ELF-1 (cell line): ENCODE results near the gene KLF16.
"Not testable (repeated sequence)": the region's sequence is repeated elsewhere in the genome, so short reads cannot be mapped to it uniquely, and the experiment has no call there.

Source experiments
- DNase-seq: peaks from one replicate; pipeline ENCODE4 v3.0.0-alpha.2; 2016; ENCODE audit warnings: low read depth, low spot score

Gene KLF16

DNA sequence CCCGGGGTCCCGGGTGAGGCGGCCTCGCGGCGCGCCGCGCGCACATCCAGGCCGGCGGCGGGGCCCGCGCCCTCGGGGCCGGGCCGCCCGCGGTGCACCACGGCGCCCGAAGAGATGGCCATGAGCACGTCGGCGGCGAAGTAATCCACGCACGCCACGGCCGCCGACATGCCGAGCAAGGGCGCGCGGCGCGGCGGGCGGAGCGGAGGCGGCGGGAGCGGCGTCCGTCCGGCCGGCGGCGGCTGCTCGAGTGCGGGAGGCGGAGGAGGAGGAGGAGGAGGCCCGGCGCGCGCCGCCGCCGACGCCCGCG, at the start of gene KLF16:
TSS of gene KLF16 (minus strand) at position 252 of the 310 bp plus-strand sequence. CDS start at position 170, 82 bp downstream.
- DNase-seq: no peak

DNA sequence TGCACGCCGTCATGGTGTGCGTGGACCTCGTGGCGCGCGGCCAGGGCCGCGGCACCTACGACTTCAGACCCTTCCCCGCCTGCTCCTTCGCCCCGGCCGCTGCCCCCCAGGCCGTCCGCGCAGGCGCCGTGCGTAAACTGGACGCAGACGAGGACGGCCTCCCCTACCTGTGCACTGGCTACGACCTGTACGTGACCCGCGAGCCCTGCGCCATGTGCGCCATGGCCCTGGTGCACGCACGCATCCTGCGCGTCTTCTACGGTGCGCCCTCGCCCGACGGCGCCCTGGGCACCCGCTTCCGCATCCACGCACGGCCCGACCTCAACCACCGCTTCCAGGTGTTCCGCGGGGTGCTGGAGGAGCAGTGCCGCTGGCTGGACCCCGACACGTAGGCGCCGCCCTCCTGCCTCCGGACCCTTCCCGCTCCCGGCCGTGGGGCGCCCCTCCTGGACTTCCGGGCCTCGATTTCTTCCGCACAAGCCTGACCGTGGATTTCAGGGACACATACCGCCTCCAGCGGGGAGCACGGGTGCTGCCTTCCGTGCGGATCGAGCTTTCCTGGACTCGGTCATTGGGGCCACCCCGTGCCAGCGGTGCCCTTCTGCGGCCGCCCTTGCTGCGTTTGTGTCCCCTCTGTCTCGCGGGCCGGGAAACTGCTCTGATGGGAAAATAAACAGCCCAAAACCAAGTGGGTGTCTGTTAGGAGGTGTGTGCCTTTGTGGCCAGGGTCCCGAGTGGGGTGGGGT, 49.6 kb upstream of the KLF16 start:
- no peak for DNase-seq

DNA sequence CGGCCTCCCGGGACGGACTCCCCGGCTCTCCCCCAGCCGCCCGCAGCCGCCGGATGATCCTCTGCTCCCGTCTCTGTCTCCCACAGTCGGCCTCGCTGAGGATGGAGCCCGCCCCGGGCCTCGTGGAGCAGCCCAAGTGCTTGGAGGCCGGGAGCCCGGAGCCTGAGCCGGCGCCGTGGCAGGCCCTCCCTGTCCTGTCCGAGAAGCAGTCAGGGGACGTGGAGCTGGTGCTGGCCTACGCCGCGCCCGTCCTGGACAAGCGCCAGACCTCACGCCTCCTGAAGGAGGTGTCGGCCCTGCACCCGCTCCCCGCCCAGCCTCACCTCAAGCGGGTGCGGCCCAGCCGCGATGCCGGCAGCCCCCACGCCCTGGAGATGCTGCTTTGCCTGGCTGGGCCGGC, 48.6 kb upstream of the KLF16 start:
- no peak for DNase-seq

DNA sequence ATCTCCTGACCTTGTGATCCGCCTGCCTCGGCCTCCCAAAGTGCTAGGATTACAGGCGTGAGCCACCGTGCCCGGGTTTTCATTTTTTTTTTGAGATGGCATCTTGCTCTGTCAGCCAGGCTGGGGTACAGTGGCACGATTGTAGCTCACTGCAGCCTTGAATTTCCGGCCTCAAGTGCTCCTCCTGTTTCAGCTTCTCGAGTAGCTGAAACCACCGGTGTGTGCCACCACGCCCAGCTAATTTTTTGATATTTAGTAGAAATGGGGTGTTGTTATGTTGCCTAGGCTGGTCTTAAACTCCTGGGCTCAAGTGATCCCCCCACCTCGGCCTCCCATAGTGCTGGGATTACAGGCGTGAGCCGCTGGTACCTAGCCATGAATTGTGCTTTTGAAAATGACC, 47.7 kb upstream of the KLF16 start:
- no peak for DNase-seq

DNA sequence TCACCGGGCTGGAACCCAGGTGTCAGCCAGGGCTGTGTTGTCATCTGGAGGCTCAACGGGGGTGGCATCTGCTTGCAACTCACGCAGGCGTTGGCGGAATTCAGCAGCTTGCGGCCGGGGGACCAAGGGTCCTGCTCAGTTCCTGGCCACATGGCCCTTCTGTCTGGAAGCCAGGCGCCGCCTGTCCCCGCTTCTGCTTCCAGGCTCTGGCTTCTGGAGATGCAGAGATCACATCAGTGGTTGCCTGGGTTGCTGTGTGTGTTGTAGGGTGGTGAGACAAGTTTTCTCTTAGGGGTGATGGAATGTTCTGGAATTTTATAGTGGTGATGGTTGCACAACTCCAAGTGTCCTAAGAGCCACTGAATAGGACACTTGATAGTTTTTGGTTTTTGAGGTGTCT, 46.8 kb upstream of the KLF16 start:
- no peak for DNase-seq

DNA sequence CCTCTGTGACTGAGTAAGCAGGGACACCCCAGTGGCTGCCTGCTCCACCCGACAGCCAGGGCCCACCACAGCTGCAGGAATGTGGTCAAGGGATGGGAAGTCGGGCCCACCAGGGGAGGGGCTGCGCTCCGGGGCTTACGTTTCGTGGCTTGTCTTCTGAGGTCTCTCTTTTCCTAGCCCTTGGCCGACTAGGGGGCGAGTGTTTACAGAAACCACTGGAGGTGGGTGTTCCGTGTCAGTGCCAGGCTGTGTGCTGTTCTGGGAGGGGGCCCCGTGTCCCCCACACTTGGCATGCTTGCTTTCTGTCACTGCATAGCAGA, 46.3 kb upstream of the KLF16 start:
- no peak for DNase-seq

DNA sequence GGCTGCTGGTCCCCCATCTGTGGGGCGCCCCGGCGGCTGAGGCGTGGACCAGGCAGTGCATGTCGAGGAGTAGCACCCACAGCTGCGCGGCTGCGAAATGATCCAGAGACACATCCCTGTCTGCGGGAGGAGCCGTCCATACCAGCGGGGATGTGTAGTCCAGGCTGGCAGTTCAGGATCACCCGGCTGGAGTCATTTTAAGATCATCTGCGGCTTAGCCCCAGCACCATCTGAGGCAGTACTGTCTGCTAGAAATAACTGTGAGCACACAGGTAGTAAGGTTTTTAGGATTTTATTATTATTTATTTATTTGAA, 44.9 kb upstream of the KLF16 start:
- no peak for DNase-seq

DNA sequence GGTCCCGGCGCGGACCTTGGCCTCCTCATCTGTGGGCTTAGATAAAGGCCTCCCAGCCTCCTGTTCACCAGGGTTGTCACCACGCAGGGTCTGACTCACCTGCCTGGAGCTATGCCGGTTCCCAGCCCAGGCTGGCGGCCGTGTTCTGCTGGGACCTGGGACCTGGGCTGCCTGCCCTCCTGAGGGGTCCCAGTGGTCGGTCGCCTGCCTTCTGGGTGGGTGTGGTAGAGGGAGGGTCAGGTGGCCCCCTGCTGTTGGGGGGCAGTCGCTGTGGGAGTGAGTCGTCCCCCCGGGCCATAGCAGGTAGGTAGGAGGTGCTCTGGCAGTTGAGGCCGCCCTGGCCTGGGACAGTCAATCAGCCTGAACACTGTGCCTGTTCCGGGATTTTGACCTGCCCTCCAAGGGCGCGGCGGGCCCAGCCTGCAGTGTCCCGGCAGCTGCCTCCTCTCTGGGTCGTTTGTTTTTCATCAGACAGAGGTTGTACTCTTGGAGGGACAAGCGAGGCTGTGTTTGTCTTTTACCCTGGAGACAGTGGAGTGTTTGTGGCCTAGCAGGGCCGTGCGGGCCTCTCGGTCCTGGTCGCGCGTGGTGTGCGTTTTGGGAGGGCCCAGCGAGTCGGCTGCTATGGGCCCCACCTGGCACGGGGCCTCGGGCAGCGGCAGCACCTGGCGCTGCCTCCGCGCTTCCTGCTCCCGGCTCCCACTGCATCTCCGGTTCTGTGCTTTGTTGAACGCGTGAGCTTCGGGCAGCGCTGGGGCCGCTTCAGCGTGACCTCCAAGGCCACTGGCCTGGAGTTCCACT, 44.4 kb upstream of the KLF16 start:
- DNase-seq: no peak

DNA sequence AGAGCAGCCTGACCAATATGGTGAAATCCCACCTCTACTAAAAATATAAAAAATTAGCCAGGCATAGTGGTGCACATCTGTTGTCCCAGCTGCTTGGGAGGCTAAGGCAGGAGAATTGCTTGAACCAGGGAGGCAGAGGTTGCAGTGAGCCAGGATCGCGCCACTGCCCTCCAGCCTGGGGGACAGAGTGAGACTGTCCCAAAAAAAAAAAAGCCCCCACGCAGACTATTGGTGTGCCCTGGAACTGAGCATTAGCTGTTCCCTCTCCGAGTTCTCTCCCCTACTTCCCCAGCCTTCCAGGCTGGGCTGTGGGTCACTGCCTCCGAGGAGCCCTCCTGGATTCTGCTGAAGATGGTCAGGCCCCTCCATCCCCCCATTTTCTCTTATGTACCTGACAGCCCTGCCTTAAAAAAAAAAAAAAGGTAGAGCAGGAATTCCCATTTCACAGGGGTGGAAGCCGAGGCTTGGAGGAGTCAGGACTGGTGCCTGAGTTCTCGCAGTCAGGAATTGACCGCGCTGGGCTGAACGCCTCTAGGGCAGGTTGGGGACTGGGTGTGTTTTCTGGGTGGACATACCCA, 43.7 kb upstream of the KLF16 start:
- DNase-seq: peak; percentile 78

DNA sequence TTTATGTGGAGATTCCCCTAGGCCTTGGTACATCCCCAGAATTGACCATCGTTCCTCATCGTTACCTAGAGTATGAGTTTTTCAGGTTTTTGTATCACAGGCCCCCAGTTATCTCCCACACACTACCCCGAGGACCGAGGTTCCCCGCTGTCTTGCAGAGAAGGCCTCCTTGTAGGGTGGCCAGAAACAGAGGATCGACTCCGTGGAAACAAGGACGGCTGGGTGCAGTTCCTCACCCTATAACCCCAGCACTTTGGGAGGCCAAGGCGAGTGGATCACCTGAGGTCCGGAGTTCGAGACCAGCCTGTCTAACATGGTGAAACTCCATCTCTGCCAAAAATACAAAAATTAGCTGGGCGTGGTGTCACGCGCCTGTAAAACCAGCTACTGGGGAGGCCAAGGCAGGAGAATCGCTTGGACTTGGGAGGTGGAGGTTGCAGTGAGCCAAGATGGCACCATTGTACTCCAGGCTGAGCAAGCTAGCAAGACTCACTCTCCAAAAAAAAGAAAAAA, 42.5 kb upstream of the KLF16 start:
- no peak for DNase-seq

DNA sequence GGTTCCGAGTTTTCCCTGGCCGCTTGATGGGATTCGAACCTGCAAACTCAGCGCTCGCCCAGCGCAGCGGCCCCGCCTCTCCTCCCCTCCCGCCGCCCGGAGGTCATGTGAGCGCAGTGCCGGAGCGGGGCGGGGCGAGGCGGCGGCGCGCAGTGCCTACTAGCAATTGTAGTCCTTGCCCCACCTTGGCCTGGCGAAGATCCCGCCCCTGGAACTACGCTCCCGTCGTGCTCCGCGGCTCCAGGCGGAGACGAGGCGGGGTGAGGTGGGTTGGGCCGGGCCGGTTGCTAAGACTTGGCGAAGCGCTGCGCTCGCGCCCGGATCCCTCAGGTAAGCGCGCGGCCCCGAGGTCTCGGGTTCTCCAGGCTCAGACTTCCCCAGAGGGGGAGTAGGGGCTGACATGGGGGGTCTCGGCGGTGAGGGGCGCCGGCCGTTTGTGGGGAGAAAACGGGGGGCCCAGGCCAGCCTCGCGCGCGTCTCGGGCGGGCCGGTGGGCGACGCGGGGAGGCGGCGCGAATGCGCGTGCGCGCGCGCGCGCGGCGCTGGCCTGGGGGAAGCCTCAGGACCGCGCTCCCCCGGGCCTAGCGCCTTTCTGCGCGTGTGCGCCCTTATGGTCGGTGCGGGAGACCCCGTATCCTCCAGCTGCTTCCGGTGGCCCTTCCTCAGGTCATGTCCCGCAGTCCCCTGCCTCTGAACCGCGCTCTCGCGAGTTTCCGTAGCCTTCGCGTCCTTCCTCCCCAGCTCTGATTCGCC, 41.9 kb upstream of the KLF16 start, which contains the start of the genes ADAT3 and SCAMP4:
TSS of gene ADAT3 (plus strand) at position 290 of the 753 bp plus-strand sequence. CDS start 6,649 bp downstream, outside the sequence.
TSS of gene SCAMP4 (plus strand) at position 290 of the 753 bp plus-strand sequence. CDS start 9,621 bp downstream, outside the sequence.
- DNase-seq: peak; percentile 99

DNA sequence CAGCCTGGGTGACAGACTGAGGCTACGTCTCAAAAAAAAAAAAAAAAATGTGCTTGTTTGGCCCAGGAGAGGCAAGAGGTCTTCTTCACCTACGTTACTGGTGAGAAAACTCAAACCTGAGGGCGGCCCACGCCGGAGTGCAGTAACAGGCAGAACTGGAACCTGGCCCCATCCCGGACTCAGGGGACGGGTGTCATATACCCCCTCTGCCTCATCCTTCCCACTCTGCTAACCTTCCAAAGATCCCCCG, 41.4 kb upstream of the KLF16 start:
- DNase-seq: no peak

DNA sequence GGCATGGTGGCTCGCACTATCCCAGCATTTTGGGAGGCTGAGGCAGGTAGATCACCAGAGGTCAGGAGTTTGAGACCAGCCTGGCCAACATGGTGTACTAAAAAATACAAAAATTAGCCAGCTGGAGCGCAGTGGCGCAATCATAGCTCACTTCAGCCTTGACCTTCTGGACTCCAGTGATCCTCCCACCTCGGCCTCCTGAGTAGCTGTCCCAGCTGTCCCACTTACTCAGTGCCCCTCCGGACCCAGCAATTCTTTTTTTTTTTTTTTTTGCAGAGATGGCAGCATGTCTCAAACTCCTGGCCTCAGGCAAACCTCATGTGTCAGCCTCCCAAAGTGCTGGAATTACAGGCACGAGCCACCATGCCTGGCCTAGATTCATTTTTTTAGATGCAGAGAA, 39.5 kb upstream of the KLF16 start:
- no peak for DNase-seq

DNA sequence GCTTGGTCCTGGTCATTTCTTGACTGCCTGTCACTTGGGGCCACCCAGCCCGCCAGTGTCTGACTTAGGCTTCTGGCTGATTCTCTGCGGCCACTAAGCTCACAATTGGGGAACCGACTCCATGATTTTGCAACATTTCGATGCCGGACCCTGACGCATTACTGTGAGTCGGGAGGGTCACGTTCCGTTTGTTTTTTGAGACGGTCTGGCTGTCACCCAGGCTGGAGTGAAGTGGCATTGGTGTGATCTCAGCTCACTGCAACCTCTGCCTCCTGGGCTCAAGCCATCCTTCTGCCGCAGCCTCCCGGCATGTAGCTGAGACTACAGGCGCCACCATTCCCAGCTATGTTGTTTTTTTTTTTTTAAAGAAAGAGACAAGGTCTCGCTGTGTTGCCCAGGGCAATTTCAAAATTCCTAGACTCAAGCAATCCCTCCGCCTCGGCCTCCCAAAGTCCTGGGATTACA, 38.6 kb upstream of the KLF16 start:
- DNase-seq: peak; percentile 61

DNA sequence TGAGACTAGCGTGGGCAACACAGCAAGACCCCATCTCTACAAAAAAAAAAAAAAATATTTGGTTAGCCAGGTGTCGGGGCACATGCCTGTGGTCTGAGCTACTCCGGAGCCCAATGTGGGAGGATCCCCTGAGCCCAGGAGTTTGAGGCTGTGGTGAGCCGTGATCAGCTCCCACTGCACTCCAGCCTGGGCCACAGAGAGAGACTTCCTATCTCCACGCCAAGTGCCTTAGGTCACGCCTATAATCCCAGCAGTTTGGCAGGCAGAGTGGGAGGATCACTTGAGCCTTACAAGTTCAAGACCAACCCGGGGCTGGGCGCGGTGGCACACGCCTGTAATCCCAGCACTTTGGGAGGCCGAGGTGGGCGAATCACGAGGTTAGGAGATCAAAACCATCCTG, 33.1 kb upstream of the KLF16 start:
- no peak for DNase-seq

DNA sequence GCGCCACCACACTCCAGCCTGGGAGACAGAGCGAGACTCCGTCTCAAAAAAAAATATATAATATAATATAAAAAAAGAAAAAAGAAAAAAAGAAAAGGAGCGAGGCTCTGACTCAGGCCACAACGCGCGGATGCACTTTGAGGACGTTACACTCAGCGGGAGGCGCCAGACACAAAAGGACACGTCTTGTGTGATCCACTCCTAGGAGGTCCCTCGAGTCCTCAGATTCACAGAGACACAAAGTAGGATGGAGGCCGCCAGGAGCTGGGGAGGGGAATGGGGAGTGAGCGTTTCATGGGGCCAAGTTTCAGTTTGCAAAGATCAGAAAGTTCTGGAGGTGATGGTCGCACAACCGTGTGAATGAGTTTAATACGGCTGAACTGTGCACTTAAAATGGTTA, 30.4 kb upstream of the KLF16 start:
- DNase-seq: no peak

DNA sequence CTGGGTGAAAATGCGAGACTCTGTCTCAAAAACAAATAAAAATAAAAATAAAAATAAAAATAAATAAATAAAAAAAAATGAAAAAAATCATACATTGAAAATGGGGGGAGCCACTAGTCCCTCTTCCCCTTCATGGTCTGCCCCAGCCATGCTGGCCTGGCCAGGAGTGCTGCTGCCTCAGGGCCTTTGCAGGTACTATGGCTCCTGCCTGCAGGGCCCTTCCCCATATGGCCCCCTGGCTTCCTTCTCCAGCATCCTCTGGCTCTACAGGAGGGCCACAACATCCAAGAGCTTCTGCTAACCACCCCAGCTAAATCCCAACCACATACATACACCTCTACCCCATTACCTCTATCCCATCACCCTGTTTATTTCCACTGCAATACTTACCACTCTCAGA, 26.5 kb upstream of the KLF16 start:
- no peak for DNase-seq

DNA sequence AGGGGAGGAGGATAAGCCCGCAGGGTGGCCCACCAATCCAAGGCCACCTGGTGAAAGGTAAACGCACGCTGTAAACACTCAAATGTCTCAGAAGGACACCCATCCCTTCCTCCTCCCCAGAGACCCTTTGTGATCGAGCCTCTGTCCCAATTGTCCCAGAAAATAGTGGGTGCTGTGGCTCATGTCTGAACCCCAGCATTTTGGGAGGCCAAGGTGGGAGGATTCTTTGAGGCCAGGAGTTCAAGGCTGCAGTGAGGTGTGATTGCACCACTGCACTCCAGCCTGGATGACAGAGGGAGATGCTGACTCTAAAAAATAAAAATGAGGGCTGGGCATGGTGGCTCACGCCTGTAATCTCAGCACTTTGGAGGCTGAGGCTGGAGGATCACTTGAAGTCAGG, 25.0 kb upstream of the KLF16 start:
- DNase-seq: no peak

DNA sequence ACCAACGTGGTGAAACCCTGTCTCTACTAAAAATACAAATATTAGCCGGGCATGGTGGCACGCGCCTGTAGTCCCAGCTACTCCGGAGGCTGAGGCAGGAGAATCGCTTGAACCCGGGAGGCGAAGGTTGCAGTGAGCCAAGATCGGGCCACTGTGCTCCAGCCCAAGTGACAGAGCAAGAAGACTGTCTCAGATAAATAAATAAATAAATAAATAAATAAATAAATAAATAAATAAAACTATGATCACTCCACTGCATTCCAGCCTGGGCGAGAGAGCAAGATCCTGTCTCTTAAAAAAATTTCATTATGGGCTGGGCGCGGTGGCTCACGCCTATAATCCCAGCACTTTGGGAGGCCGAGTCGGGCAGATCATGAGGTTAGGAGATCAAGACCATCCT, 23.0 kb upstream of the KLF16 start:
- not testable (repeated sequence) for DNase-seq

DNA sequence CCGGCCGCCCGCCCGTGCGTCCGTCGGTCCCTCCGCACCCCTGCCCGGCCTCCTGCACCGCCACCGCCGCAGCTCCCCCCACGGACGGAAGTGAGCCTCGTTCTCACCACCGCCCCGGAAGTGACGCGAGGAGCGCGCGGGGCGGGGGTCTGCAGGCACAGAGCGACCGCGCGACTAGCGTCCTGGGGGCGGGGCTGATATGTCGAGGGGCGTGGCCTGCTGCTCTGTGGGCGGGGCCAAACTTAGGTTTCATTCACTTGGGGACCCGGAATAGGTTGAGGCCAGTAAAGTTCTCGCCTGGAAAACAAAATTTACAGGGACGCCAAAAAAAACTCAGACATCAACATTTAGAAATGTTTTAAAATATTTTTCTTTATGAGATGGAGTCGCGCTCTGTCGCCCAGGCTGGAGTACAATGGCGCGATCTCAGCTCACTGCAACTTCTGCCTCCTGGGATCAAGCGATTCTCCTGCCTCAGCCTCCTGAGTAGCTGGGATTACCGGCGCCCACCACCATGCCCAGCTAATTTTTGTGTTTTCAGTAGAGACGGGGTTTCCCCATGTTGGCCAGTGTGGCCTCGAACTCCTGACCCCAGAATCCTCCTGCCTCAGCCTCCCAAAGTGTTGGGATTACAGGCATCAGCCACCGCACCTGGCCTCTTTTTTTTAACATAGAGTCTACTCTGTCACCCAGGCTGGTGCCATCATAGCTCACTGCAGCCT, 22.2 kb upstream of the KLF16 start, which contains the start of gene ABHD17A:
TSS of gene ABHD17A (minus strand) at position 99 of the 722 bp plus-strand sequence. CDS start 3,930 bp downstream, outside the sequence.
- DNase-seq: peak; percentile 95

DNA sequence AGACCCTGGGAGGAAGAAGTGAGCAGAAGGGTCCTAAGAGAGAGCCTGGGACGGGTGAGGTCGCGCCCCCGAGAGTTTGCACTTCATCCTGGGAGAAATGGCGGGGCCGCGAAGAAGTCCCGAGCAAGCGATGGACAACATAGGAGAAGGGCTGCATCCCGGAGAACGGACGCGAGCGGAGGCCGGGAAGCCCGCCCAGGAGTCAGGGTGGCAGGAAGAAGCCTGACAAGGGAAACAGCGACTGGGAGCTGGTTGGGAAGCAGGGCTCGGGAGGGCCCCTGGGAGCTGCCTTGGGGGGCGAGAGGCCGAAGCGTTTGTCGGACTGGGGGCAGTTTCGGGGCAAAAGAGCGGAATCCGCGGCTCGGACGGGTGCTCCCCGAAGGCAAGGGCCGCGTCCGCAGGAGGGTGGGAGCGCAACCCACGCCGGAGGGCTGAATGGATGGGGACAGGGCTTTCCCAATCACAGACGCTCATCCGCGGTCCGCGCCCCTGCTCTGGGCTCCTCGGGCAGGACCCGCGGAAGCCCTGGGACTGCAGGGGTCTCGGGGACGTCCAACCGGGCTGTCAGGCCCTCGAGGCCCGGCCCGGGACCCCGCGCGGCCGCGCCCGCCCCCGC, 21.4 kb upstream of the KLF16 start:
- no peak for DNase-seq
